ENCODE measurements around the gene ITLN2.
"Not testable (repeated sequence)": the region's sequence is repeated elsewhere in the genome, so short reads cannot be mapped to it uniquely, and the experiment has no call there.

- TF ChIP-seq EZH2phosphoT487 (IDR thresholded peaks at IDR 0.05; ENCODE audit: insufficient read depth, low read depth); EZH2 (IDR thresholded peaks at IDR 0.05; ENCODE audit: insufficient read depth, poor library complexity, severe bottlenecking): not testable (repeated sequence)
These were observed 37.4 kb upstream of the ITLN2 start for GRCh38 chr1:160992036-160992435.
